Measurements from ENCODE around the gene UBE2E2.

GRCh38 chr3:23594066-23594465, 390.9 kb downstream of the UBE2E2 start:
- TF ChIP-seq MAX (IDR thresholded peaks at IDR 0.05): no peak
- no peak for TF ChIP-seq RAD21 (IDR thresholded peaks at IDR 0.05; ENCODE audit: low read depth)
- no peak for TF ChIP-seq TCF12 (IDR thresholded peaks at IDR 0.05; ENCODE audit: low read depth)

All from Ishikawa (cell line).